Measurements from ENCODE around the gene EXD3. TPM values are rescaled to one million over a fixed set of nuclear protein-coding genes. Genes with fewer than 3 reads are reported as not detected.

The EXD3 gene
- total and polyA plus RNA-seq, 2 of the 13 experiments (the other 11 are each of a cell fraction or from before 2014, with no cell fraction given) = 2.7 to 4.8 TPM

GRCh38 chr9:137459601-137460362, 36.8 kb upstream of the EXD3 start (continued):
- TF ChIP-seq KIAA2018 (CRISPR knock-in tag; IDR thresholded peaks at IDR 0.05; ENCODE audit: borderline replicate concordance) (no peak), TRAFD1 (CRISPR knock-in tag; IDR thresholded peaks at IDR 0.05; ENCODE audit: borderline replicate concordance) (no peak), PPARG (CRISPR knock-in tag; conservative IDR thresholded peaks at IDR 0.05) (no peak), NFATC3 (CRISPR knock-in tag; IDR thresholded peaks at IDR 0.05) (no peak), STAG1 (CRISPR knock-in tag; IDR thresholded peaks at IDR 0.05) (no peak), RBAK (CRISPR knock-in tag; IDR thresholded peaks at IDR 0.05) (no peak), MEIS1 (CRISPR knock-in tag; IDR thresholded peaks at IDR 0.05; ENCODE audit: borderline replicate concordance) (no peak), MXI1 (IDR thresholded peaks at IDR 0.05; ENCODE audit: borderline replicate concordance, low read depth, low read length) (no peak), PHF5A (CRISPR knock-in tag; IDR thresholded peaks at IDR 0.05; ENCODE audit: low read depth, unreplicated experiment) (no peak), TEAD3 (CRISPR knock-in tag; optimal IDR thresholded peaks at IDR 0.05; ENCODE audit: borderline replicate concordance) (no peak), ZNF24 (IDR thresholded peaks at IDR 0.05) (no peak), ZFP37 (CRISPR knock-in tag; IDR thresholded peaks at IDR 0.05; ENCODE audit: borderline replicate concordance) (0 out of 2 replicates have a peak, but pooled peaks have one; percentile 7), ZNF446 (CRISPR knock-in tag; IDR thresholded peaks at IDR 0.05) (0 out of 2 replicates have a peak, but pooled peaks have one; percentile 57), HBP1 (CRISPR knock-in tag; IDR thresholded peaks at IDR 0.05; ENCODE audit: low read depth) (no peak), ZBTB1 (CRISPR knock-in tag; IDR thresholded peaks at IDR 0.05; ENCODE audit: borderline replicate concordance) (no peak), NR2C2 (CRISPR knock-in tag; IDR thresholded peaks at IDR 0.05; ENCODE audit: borderline replicate concordance) (no peak), PAF1 (CRISPR knock-in tag; IDR thresholded peaks at IDR 0.05) (no peak), ZC3H4 (CRISPR knock-in tag; IDR thresholded peaks at IDR 0.05; ENCODE audit: borderline replicate concordance) (no peak), TAF15 (IDR thresholded peaks at IDR 0.05; ENCODE audit: low read depth, low read length, poor library complexity, severe bottlenecking) (no peak)
